NCI-H82 (cell line): ENCODE measurements around the gene ICAM1.

ENCODE experiments used
- DNase-seq: peaks from one replicate; lab custom pipeline; 2025; lab: John Stamatoyannopoulos, UW

The ICAM1 gene

GRCh38 chr19:10321874-10322835, 51.2 kb downstream of the ICAM1 start:
- no peak for DNase-seq

GRCh38 chr19:10325732-10326131, 54.8 kb downstream of the ICAM1 start:
- DNase-seq = no peak

- DNase-seq = no peak
Measured at GRCh38 chr19:10327793-10328192, 56.9 kb downstream of the ICAM1 start.

GRCh38 chr19:10328558-10329429, 57.9 kb downstream of the ICAM1 start:
- DNase-seq = no peak

DNA sequence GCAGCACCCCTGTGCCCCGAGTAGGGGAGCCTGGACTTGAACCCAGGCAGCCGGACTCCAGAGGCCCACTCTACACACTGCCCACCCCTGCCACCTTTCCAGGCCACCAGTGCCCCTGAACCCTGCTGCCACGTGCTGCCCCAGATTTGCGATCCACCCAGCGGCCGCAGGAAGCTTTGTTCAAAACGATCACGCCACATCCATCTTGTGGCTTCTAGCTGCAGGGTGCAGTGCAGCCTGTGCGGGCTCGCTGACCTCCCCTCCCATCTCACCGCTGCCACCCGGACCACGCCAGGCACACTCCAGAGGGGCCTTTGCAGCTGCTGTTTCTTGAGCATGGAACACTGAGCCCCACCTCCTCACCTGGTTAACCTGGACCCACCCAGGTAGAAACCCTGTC, 58.6 kb downstream of the ICAM1 start:
- DNase-seq = no peak

- DNase-seq = peak; percentile 42
Measured at GRCh38 chr19:10332158-10332964, 61.4 kb downstream of the ICAM1 start.

DNA sequence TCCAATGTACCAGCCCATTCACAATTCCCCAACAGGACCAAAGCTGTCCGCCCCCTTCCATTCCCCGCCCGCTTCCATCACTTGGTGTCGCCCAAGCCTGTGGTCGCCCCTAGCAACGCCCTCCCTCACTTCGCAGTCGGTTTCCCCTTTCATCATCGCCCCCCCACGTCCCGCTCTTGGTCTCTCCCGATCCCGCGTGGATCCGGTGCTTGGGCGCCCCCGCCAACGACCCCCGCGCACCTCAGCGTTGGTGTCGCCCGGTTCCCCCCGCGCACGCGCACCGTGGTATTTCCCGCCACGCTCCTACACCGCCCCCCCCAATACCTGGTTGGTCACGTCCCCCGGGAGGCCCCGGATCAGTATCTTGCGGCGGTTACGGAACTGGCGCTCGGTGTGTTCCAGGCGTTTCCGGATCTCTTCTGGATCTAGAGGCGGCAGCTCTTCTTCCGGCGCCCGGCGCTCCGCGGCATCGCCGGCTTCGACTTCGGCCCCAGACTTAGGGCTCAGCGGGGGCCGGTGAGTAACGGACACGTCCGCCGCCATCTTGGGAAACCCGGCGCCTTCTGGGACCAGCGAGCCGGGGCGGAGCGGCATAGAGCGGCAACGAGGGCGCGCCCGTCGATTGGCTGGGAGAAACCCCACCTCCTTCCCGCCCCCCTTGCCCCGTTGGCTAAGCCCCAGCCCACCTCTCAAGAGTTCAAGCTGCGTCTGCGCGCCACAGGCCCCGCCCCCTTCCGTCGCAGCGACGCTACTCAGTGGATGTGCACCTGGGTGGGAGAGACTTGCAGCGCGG, 62.2 kb downstream of the ICAM1 start, which contains the start of gene RAVER1:
TSS of gene RAVER1 (minus strand) at position 565 of the 793 bp plus-strand sequence. CDS start at position 543, 22 bp downstream.
- peak; percentile 98 for DNase-seq

- peak; percentile 35 for DNase-seq
Measured at GRCh38 chr19:10333758-10334587, 63.1 kb downstream of the ICAM1 start.

GRCh38 chr19:10334588-10335351, 63.9 kb downstream of the ICAM1 start:
- peak; percentile 93 for DNase-seq

DNA sequence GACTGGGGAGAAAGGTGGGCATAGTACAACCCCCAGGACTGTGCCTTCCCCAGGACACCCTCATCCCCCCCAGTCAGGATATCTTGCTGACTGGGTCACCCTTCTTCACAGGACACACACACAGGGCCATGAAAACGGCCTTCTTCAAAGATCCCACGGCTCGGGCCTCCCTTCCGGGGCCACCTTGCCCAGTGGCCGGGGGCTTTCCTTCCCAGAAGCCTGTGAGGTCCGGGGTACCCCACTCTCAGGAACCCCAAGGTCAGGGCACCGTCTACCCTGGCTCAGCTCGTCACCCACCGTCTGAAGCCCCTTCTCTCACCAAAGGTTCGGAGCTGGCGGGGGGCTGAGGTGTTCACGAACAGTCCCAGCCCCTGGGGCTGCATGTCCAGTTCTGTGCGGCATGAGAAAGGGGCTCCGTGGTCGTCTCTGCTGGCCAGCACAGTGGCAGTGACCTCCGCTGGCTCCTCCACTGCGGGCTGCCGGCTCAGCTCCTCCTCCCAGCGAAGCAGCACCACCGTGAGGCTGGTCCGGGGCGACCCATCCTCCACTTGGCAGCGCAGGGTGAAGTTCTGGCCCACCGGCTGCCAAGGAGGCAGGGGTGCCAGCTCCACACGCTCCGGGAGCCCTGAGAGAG, 64.5 kb downstream of the ICAM1 start:
- DNase-seq = no peak
